8988T (cell line): ENCODE measurements around the gene TMIGD2.

Experiments used
- DNase-seq: peaks from one replicate; pipeline ENCODE4 v3.0.0; 2011

TMIGD2 gene

GRCh38 chr19:4326215-4326836, 24.1 kb upstream of the TMIGD2 start:
- no peak for DNase-seq

GRCh38 chr19:4324228-4324627, 22.0 kb upstream of the TMIGD2 start:
- DNase-seq: no peak

- no peak for DNase-seq
Observed at GRCh38 chr19:4323692-4324091, 21.5 kb upstream of the TMIGD2 start.

GRCh38 chr19:4322942-4323665, 20.9 kb upstream of the TMIGD2 start:
- DNase-seq: no peak

- no peak for DNase-seq
Observed at GRCh38 chr19:4320419-4320818, 18.2 kb upstream of the TMIGD2 start.

- DNase-seq: no peak
Observed at GRCh38 chr19:4319067-4319718, 17.0 kb upstream of the TMIGD2 start.

- DNase-seq: no peak
Observed at GRCh38 chr19:4318460-4318859, 16.3 kb upstream of the TMIGD2 start.

GRCh38 chr19:4316956-4317355, 14.8 kb upstream of the TMIGD2 start:
- no peak for DNase-seq

GRCh38 chr19:4313847-4314490, 11.8 kb upstream of the TMIGD2 start:
- DNase-seq: no peak

- DNase-seq: no peak
Observed at GRCh38 chr19:4310247-4311121, 8.3 kb upstream of the TMIGD2 start.

GRCh38 chr19:4305659-4306058, 3.5 kb upstream of the TMIGD2 start:
- no peak for DNase-seq

GRCh38 chr19:4305257-4305612, 3.0 kb upstream of the TMIGD2 start:
- no peak for DNase-seq

- no peak for DNase-seq
Observed at GRCh38 chr19:4304538-4305256, 2.5 kb upstream of the TMIGD2 start, which contains the start of gene FSD1. TSS of gene FSD1 (plus strand) at chr19:4304598. CDS start at chr19:4304747, 149 bp downstream.

GRCh38 chr19:4303819-4304537, 1.8 kb upstream of the TMIGD2 start:
- no peak for DNase-seq

- DNase-seq: no peak
Observed at GRCh38 chr19:4301590-4302242, 473 bp downstream of the TMIGD2 start.

GRCh38 chr19:4300589-4300988, 1.6 kb downstream of the TMIGD2 start:
- no peak for DNase-seq

- DNase-seq: no peak
Observed at GRCh38 chr19:4298810-4299550, 3.2 kb downstream of the TMIGD2 start.

GRCh38 chr19:4297901-4298809, 4.0 kb downstream of the TMIGD2 start:
- DNase-seq: no peak
